Loucy (cell line): ENCODE data around the gene PAQR7.
A peak's percentile ranks its signal among the peaks of the same experiment; 100 is the strongest.

Experiments used
- EZH2phosphoT487 ChIP-seq: fragments of 200-600 bp; IDR thresholded peaks from 2 replicates; pipeline ENCODE4 v1.6.1; 2018; ENCODE audit warnings: antibody characterized with exemption, mild to moderate bottlenecking, moderate library complexity, borderline replicate concordance
- TF ChIP-seq, protein P1 (sequence below): fragments of 200-600 bp; sonication (generic); conservative IDR thresholded peaks from 2 replicates; pipeline ENCODE4 v1.5.1; 2014; ENCODE audit warnings: mild to moderate bottlenecking, antibody characterized with exemption, low read length

DNA sequence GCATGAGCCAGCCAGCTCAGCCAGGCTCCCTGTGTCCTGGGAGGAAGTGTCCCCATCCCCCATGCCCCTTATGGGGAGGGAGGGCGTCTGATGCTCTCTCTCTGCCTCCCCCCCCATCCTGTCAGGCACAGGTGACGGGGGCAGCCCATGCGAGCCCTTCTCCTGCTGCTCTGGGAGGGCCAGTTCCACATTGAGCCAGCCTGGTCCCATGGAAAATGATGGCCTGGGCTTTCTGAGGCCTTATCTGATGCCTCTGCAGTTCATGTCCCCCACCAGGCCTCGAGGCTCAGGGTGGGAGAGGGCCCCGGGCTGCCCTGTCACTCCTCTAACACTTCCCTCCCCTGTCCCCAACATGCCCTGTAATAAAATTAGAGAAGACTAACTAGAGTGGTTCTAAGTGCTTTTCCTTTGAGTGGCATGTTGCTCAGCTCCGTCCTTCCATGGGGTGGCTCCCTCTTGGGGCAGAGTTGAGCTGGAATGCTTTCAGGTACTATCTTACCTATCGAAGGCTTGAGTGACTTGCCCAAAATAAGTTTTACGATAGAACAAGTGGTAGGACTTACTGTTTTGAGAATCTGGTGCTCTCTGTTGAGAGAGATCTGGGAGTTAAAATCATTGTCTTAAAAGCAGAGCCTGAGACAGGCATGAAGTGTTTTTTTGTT is 57.5 kb downstream of the PAQR7 start:
- TF ChIP-seq, protein P1, sequence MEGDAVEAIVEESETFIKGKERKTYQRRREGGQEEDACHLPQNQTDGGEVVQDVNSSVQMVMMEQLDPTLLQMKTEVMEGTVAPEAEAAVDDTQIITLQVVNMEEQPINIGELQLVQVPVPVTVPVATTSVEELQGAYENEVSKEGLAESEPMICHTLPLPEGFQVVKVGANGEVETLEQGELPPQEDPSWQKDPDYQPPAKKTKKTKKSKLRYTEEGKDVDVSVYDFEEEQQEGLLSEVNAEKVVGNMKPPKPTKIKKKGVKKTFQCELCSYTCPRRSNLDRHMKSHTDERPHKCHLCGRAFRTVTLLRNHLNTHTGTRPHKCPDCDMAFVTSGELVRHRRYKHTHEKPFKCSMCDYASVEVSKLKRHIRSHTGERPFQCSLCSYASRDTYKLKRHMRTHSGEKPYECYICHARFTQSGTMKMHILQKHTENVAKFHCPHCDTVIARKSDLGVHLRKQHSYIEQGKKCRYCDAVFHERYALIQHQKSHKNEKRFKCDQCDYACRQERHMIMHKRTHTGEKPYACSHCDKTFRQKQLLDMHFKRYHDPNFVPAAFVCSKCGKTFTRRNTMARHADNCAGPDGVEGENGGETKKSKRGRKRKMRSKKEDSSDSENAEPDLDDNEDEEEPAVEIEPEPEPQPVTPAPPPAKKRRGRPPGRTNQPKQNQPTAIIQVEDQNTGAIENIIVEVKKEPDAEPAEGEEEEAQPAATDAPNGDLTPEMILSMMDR, result peak; percentile 23; the same call in 1 of the 2 replicates
- TF ChIP-seq EZH2phosphoT487, result no peak
